NCI-H226 (cell line): ENCODE data around the gene TMEM145.

Source experiments
- DNase-seq: peaks from one replicate; pipeline ENCODE4 v3.0.0-alpha.2; 2015

The TMEM145 gene

GRCh38 chr19:42290136-42290522 is 23.0 kb upstream of the TMEM145 start:
- no peak for DNase-seq

DNA sequence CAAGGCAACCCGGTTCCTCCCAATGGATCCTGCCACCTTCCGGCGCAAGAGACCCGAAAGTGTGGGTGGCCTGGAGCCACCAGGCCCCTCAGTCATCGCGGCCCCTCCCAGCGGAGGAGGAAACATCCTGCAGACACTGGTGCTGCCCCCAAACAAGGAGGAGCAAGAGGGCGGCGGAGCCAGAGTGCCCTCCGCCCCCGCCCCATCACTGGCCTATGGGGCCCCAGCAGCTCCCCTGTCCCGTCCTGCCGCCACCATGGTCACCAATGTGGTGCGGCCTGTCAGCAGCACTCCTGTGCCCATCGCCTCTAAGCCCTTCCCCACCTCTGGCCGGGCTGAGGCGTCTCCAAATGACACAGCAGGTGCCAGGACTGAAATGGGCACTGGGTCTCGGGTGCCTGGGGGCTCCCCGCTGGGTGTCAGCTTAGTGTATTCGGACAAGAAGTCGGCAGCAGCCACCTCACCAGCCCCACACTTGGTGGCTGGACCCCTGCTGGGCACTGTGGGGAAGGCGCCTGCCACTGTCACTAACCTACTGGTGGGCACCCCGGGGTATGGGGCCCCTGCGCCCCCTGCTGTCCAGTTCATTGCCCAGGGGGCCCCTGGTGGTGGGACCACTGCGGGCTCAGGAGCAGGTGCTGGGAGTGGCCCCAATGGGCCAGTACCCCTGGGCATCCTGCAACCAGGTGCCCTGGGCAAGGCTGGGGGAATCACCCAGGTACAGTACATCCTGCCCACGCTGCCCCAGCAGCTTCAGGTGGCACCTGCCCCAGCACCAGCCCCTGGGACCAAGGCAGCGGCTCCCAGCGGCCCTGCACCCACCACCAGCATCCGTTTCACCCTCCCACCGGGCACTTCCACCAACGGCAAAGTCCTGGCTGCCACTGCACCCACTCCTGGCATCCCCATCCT is 22.3 kb upstream of the TMEM145 start:
- no peak for DNase-seq

GRCh38 chr19:42291435-42291810 is 21.7 kb upstream of the TMEM145 start:
- no peak for DNase-seq

- DNase-seq, result no peak
Measured at GRCh38 chr19:42292042-42292960, 20.8 kb upstream of the TMEM145 start.

DNA sequence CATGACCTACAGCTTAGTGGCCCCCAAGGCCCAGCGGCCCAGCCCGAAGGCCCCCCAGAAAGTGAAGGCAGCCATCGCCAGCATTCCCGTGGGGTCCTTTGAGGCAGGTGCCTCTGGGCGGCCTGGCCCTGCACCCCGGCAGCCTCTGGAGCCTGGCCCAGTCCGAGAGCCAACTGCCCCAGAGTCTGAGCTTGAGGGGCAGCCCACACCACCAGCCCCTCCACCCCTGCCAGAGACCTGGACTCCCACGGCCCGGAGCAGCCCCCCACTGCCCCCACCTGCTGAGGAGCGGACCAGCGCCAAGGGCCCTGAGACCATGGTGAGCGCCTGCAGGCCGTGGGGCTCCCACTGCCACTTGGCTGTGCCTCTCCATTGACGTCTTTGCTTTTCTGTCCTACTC is 20.1 kb upstream of the TMEM145 start:
- no peak for DNase-seq

DNA sequence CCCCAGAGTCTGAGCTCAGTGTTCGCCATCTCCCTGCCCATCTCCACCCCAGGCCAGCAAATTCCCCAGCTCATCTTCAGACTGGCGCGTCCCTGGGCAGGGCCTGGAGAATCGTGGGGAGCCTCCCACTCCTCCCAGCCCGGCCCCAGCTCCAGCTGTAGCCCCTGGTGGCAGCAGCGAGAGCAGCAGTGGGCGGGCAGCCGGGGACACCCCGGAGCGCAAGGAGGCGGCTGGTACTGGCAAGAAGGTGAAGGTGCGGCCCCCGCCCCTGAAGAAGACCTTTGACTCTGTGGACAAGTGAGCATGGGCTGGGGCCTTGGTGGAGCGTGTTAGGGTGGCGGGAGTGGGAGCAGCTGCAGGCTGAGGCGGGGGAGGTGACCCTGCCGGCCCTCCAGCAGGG is 19.6 kb upstream of the TMEM145 start:
- DNase-seq, result no peak

GRCh38 chr19:42293948-42294347 is 19.2 kb upstream of the TMEM145 start:
- DNase-seq, result no peak

DNA sequence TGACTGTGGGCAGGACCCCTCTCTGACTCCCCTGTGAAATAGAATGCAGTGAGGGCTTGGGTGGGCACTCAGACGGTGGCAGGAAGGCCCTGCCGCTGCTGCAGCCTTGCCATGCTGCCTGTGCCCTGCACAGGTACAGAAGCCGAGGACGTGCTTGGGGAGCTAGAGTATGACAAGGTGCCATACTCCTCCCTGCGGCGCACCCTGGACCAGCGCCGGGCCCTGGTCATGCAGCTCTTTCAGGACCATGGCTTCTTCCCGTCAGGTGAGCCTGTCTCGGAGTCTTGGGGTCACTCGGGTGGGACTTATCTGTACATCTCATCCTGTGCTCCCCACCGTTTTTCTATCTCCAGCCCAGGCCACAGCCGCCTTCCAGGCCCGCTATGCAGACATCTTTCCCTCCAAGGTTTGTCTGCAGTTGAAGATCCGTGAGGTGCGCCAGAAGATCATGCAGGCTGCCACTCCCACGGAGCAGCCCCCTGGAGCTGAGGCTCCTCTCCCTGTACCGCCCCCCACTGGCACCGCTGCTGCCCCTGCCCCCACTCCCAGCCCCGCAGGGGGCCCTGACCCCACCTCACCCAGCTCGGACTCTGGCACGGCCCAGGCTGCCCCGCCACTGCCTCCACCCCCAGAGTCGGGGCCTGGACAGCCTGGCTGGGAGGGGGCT is 18.5 kb upstream of the TMEM145 start:
- DNase-seq, result no peak

DNA sequence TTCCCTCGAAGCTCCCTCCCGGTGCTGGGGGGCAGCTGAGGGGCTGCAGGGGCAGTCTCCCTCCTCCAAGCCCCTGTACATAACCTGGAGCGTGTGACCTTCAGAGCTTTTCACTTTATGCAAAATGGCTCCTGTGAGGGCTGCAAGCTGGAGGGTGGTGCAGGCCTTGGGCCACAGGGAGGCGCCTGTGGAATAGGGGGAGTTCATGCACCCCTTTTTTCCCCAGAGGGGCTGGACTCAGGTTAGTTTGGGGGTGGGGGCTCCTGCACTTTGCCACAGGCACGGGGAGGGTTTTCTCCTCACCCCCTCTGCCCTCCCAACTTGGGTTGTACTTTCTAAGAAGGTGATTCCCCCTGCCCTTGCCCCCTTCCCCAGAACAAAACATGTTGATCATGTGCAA is 17.8 kb upstream of the TMEM145 start:
- DNase-seq, result no peak

DNA sequence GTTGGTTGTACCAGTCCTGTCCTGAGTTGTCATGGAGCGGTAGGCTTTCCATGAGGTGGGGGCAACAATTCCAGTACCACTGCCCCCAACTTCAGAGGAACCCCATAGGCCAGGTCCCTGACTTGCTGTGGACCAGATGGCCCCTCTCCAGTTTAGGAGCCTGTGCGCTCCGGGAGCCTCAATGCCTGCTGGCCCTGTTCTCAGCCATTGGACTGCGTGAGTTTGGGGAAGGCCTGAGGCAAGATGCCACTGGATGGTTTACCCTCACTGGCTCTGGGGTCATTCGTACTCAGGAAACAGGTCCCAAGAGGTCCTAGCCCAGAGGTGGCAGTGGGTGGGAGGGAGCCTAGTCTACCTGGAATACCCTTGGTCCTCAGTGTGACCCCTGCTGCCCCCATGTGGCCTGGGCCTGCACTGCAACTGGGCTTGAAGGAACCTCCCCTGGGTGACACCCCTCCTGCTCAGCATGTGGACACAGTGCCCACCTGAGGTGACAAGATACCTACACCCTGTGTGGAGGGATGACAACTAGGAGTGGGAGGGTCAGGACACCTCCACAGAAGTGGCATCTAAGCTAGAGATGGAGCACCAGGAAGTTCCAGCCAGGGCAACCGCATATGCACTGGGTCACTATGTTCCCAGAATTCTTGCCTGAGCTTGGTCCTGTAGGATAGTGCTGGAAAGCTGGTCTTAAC is 17.1 kb upstream of the TMEM145 start:
- DNase-seq, result no peak

DNA sequence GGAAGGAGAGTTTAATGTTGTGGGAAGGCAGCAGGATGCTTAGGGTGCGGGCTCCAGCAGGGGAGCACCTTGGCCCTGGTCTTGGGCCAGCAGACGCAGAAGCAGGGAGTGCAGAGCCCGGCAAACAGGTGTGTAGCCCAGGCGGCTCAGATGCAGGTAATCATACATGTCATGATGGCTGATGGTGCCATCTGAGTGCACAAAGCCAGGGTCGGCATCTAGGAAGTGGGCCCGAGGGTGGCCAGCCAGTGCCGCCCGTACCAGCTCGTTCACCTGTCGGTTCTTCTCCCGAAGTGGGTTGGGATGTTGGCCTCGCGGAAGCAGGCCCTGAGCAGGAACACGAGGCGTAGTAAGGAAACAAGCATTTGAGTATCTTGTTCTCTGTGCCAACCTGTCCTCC is 16.1 kb upstream of the TMEM145 start:
- DNase-seq, result no peak

- DNase-seq, result no peak
Measured at GRCh38 chr19:42301646-42302203, 11.4 kb upstream of the TMEM145 start, which contains the start of gene PRR19. PRR19 (plus strand) TSS chr19:42302132; CDS start chr19:42309585, 7,453 bp downstream.

- DNase-seq, result no peak
Measured at GRCh38 chr19:42303101-42303464, 10.0 kb upstream of the TMEM145 start.

DNA sequence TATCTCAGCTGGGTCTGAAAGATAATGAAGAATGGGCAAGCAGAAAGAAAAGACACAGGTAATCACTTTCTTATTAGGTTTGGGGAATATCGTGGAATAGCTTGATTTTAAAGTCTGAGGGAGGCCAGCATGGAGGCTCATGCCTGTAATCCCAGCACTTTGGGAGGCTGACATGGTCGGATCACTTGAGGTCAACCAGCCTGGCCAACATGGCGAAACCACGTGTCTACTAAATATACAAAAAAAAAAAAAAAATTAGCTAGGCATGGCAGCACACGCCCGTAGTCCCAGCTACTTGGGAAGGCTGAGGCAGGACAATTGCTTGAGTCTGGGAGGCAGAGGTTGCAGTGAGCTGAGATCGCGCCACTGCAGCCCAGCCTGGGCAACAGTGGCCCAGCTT is 9.2 kb upstream of the TMEM145 start:
- DNase-seq, result no peak

DNA sequence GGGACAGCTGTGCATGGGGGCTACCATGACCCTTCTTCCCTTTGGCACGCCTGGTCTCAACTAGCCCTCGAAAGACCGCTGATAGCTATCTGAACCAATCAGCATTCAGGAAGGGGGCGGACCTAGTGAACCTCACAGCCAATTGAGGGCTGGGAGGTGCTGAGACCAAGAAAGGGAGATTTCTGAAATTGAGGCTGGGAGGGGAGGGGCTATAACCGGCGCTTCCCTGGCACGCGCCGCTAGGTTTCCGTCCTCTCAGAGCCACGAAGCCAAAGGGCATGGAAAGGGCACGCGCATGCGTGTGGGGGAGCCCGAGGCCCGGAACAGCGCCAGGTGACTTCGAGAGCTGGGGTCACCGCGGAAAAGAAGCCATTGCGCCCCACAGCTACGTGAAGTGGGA is 6.5 kb upstream of the TMEM145 start:
- no peak for DNase-seq

DNA sequence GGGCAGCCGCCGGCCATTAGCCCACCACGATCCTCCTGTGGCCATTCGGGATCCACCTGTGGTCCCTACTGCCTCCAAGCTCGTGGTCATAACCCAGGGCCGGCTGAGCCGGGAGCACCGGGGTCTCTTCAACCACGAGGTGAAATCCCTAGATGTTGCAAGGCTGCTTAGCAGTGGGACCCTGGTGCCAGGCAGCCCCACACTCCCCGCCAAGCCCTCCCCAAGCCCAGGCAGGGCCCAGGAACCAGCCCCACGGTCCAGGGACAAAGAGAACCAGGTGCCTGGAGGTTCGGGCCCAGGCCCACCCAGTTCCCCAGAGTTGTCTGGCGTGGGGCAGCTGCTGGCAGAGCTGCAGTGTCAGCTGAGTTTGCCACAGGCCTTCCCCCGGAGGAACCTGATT is 3.4 kb upstream of the TMEM145 start:
- DNase-seq, result no peak

GRCh38 chr19:42311657-42312056 is 1.5 kb upstream of the TMEM145 start:
- DNase-seq, result no peak

GRCh38 chr19:42312370-42312769 is 739 bp upstream of the TMEM145 start:
- DNase-seq, result no peak

DNA sequence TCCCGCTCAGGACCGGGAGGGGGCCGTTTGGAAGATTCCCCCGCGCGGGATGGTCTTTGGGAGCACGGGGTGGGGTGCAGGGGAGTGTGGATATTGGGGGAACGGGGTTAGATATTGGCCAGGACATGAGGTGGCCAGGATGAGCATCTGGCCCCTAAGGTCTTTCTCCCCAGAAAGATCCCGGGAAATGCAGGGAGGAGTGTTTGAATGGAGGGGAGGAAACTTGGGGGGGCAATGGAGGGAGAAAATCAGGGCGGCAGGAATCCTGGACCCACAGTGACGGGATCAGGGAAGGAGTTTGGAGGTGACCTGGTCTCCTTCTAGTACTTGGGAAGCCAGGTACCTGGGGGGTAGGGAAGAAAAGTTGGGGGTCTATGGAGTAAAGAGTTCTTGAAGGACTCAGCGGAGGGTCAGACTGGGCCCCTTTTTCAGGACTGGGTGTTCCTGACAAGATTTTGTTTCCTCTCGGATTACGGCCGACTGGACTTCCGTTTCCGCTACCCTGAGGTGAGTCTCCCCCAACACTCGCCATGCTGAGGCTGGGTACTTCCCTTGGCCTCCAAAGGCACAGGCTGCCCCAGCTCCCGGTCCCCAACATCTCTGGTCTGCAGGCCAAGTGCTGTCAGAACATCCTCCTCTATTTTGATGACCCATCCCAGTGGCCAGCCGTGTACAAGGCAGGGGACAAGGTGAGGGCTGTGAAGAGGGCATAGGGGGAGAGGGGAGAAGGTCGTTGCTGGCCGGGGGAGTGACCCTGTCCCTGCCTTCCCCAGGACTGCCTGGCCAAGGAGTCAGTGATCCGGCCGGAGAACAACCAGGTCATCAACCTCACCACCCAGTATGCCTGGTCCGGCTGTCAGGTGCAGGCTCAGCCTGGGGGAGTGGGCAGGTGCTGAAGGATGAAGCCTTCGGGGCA is 989 bp downstream of the TMEM145 start:
- no peak for DNase-seq

- DNase-seq, result no peak
Measured at GRCh38 chr19:42315024-42315423, 1.9 kb downstream of the TMEM145 start.
